ENCODE measurements around the gene KRT82. TPM values are rescaled to one million over a fixed set of nuclear protein-coding genes. Genes with fewer than 3 reads are reported as not detected.

KRT82 gene
- total RNA-seq, 1 experiment from 2014 or later: not detected

DNA sequence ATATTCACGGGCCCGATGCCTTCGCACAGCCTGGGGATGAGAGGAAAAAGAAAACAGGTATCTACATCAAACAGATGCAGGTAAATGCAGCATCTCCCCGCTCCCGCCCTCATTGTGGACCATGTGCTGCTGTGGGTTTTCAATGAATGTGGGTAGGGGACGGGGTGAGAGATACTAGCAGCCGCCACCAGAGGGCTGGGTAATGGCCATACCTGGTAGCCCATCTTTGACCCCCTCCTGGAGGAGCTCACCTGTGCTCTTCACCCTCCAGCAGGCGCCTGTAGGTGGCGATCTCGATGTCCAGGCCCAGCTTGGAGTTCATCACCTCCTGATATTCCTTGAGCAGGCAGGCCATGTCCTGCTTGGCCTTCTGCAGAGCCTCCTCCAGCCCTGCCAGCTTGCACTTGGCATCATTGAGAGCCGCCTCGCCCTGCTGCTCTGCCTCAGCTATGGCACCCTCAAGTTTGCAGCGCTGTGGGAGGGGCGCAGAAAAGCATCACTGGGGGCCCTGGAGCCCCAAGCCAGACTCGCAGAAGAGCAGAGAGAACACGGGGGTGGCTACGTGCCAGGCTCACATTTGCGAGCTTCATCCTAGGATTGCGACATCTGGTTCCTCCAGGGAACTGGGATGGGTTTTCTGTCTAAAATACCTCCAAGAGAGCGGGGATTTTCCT, 10.2 kb downstream of the KRT82 start:
- H3K9ac ChIP-seq (ENCODE audit: extremely low read depth, insufficient read length, low read length): no peak overlapping the region
- H3K79me1 ChIP-seq (ENCODE audit: insufficient read depth, low read depth, low read length, poor library complexity, severe bottlenecking): no peaks in the 10 kb centered on the region
- no peak overlapping the region for H3T11ph ChIP-seq (ENCODE audit: low read length)
- no peaks in the 10 kb centered on the region for H4K20me1 ChIP-seq (ENCODE audit: control insufficient read depth, insufficient read depth, insufficient read length)
- DNase-seq: peak; percentile 97
- no peak overlapping the region for H3K14ac ChIP-seq (ENCODE audit: insufficient read depth, low read length)
- H4K8ac ChIP-seq (replicated peaks; ENCODE audit: insufficient read length, low read depth, low read length): no peak overlapping the region
- Mint-ChIP-seq H3K4me1 (no peaks in the 10 kb centered on the region; a peak in 1 of 4 replicates), H3K27me3 (ENCODE audit: low read depth) (peaks cover 8% of the 10 kb centered on the region), H3K36me3 (ENCODE audit: insufficient read depth in 1 of 3, low read depth in 3 of 3) (no peaks in the 10 kb centered on the region; a peak in 1 of 7 replicates), H3K27ac (no peak overlapping the region), H3K9me3 (no peaks in the 10 kb centered on the region; a peak in 1 of 5 replicates), H3K4me3 (no peak overlapping the region)
- no peak overlapping the region for H2BK120ac ChIP-seq (ENCODE audit: low read depth, low read length, poor library complexity, severe bottlenecking)
- no peaks in the 10 kb centered on the region for H3K27me3 ChIP-seq (ENCODE audit: insufficient read depth, low read length)
- no peak overlapping the region for H2AK5ac ChIP-seq (ENCODE audit: insufficient read length, low read length)
- no peaks in the 10 kb centered on the region for H3K4me1 ChIP-seq (ENCODE audit: insufficient read depth, low read length)
- H2BK15ac ChIP-seq (ENCODE audit: low read depth, low read length): no peak overlapping the region
- H3K23ac ChIP-seq (ENCODE audit: insufficient read length, low read depth, low read length): no peak overlapping the region
- no CpG with 5 or more reads among the region's 20 CpGs for WGBS (ENCODE audit: extremely low coverage, insufficient read length, low lambda C conversion rate)
- H3K18ac ChIP-seq (ENCODE audit: insufficient read length, low read depth, low read length): no peak overlapping the region
- no peak overlapping the region for H2BK5ac ChIP-seq (ENCODE audit: insufficient read length, low read length)
- no peaks in the 10 kb centered on the region for H3K9me3 ChIP-seq (ENCODE audit: control insufficient read depth, low read depth, low read length)
- no peak overlapping the region for H2BK20ac ChIP-seq (ENCODE audit: low read depth, low read length, poor library complexity, severe bottlenecking)
- H2AFZ ChIP-seq (ENCODE audit: low read length): no peak overlapping the region
- H4K91ac ChIP-seq (ENCODE audit: insufficient read length, low read depth, low read length): no peak overlapping the region
- H3K56ac ChIP-seq (ENCODE audit: insufficient read length, low read depth, low read length): no peak overlapping the region
- H3K79me2 ChIP-seq (ENCODE audit: insufficient read depth, low read length): no peaks in the 10 kb centered on the region
- H3K4ac ChIP-seq (ENCODE audit: low read depth, low read length): no peak overlapping the region
- H3K4me2 ChIP-seq (ENCODE audit: insufficient read depth, insufficient read length, low read length): no peak overlapping the region
- TF ChIP-seq, protein P1, sequence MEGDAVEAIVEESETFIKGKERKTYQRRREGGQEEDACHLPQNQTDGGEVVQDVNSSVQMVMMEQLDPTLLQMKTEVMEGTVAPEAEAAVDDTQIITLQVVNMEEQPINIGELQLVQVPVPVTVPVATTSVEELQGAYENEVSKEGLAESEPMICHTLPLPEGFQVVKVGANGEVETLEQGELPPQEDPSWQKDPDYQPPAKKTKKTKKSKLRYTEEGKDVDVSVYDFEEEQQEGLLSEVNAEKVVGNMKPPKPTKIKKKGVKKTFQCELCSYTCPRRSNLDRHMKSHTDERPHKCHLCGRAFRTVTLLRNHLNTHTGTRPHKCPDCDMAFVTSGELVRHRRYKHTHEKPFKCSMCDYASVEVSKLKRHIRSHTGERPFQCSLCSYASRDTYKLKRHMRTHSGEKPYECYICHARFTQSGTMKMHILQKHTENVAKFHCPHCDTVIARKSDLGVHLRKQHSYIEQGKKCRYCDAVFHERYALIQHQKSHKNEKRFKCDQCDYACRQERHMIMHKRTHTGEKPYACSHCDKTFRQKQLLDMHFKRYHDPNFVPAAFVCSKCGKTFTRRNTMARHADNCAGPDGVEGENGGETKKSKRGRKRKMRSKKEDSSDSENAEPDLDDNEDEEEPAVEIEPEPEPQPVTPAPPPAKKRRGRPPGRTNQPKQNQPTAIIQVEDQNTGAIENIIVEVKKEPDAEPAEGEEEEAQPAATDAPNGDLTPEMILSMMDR (conservative IDR thresholded peaks at IDR 0.05): peak; percentile 98
- H3K23me2 ChIP-seq (ENCODE audit: insufficient read length, low read depth, low read length, poor library complexity, severe bottlenecking): no peaks in the 10 kb centered on the region
- no peak overlapping the region for H2BK12ac ChIP-seq (ENCODE audit: insufficient read length, low read depth, low read length)
- no peak overlapping the region for H3K27ac ChIP-seq (ENCODE audit: insufficient read length, low read depth, low read length)
- no peak overlapping the region for H4K5ac ChIP-seq (ENCODE audit: insufficient read length, low read depth, low read length)
